Liver (tissue), 9 donors: ENCODE data around the gene COA8. TPM values are rescaled to one million over a fixed set of nuclear protein-coding genes. Genes with fewer than 3 reads are reported as not detected.

Experiments
- DNase-seq: peaks from one replicate; pipeline ENCODE4 v3.0.0-alpha.2; 2017; ENCODE audit warnings: low spot score
- H3K27ac ChIP-seq, 2 donors: one replicate each; pipeline ENCODE4 v1.7.0; 2013; ENCODE audit warnings: inconsistent platforms in 2 of 2, low read length in 2 of 2, control low read depth in 1 of 2, low read depth in 1 of 2, mild to moderate bottlenecking in 1 of 2
- H3K27me3 ChIP-seq, 4 donors: one replicate each; pipeline versions ENCODE4 v1.6.1 to v1.7.0; 2013; ENCODE audit warnings: low read length in 3 of 4, inconsistent platforms in 1 of 4, mild to moderate bottlenecking in 1 of 4, moderate library complexity in 1 of 4; ENCODE audit not compliant: control insufficient read depth in 4 of 4, insufficient read depth in 4 of 4
- H3K36me3 ChIP-seq, 4 donors: one replicate each; pipeline versions ENCODE4 v1.6.1 to v1.7.0; 2013; ENCODE audit warnings: low read length in 3 of 4, mild to moderate bottlenecking in 3 of 4, low read depth in 1 of 4, moderate library complexity in 1 of 4; ENCODE audit not compliant: control insufficient read depth in 4 of 4, insufficient read depth in 3 of 4
- H3K4me1 ChIP-seq, 4 donors: one replicate each; pipeline versions ENCODE4 v1.6.1 to v1.7.0; 2013; ENCODE audit warnings: low read length in 3 of 4, mild to moderate bottlenecking in 3 of 4, moderate library complexity in 1 of 4; ENCODE audit not compliant: control insufficient read depth in 4 of 4, insufficient read depth in 4 of 4
- H3K4me3 ChIP-seq, 3 donors: one replicate each; pipeline versions ENCODE4 v1.6.1 to v1.7.0; 2013; ENCODE audit warnings: low read length in 3 of 3, control low read depth in 1 of 3, low read depth in 1 of 3, mild to moderate bottlenecking in 1 of 3
- H3K9ac ChIP-seq, 2 donors: one replicate each; pipeline ENCODE4 v1.7.0; 2013; ENCODE audit warnings: low read length in 2 of 2, mild to moderate bottlenecking in 2 of 2, moderate library complexity in 2 of 2, control low read depth in 1 of 2, low read depth in 1 of 2
- H3K9me3 ChIP-seq, 4 donors: one replicate each; pipeline versions ENCODE4 v1.6.1 to v1.7.0; 2013; ENCODE audit warnings: low read length in 3 of 4; ENCODE audit not compliant: control insufficient read depth in 4 of 4
- ATF3 ChIP-seq: IDR thresholded peaks from 2 replicates; pipeline ENCODE4 v1.6.1; 2016; ENCODE audit warnings: antibody characterized with exemption
- CTCF ChIP-seq: fragments of 150-350 bp; IDR thresholded peaks from 2 replicates; pipeline ENCODE4 v1.5.1; 2017; ENCODE audit warnings: improper control_type of control experiment, low read depth, low read length; ENCODE audit not compliant: missing input control
- EGR1 ChIP-seq, 2 donors: IDR thresholded peaks; 2 replicates each; pipeline ENCODE4 v1.6.1; 2016 to 2018; ENCODE audit warnings: antibody characterized with exemption in 2 of 2, low read depth in 2 of 2
- FOXA1 ChIP-seq: IDR thresholded peaks from 2 replicates; pipeline ENCODE4 v1.6.1; 2016; ENCODE audit warnings: antibody characterized with exemption
- FOXA2 ChIP-seq: IDR thresholded peaks from 2 replicates; pipeline ENCODE4 v1.6.1; 2016; ENCODE audit warnings: antibody characterized with exemption
- HNF4A ChIP-seq, 2 donors: conservative IDR thresholded peaks; 2 replicates each; pipeline ENCODE4 v1.6.1; 2016; ENCODE audit warnings: antibody characterized with exemption in 2 of 2, mild to moderate bottlenecking in 2 of 2
- HNF4G ChIP-seq: IDR thresholded peaks from 2 replicates; pipeline ENCODE4 v1.6.1; 2016; ENCODE audit warnings: antibody characterized with exemption
- JUND ChIP-seq, 2 donors: IDR thresholded peaks; 2 replicates each; pipeline ENCODE4 v1.6.1; 2016; ENCODE audit warnings: antibody characterized with exemption in 2 of 2
- MAX ChIP-seq: IDR thresholded peaks from 2 replicates; pipeline ENCODE4 v1.6.1; 2016; ENCODE audit warnings: antibody characterized with exemption
- NR2F2 ChIP-seq: IDR thresholded peaks from 2 replicates; pipeline ENCODE4 v1.6.1; 2016; ENCODE audit warnings: antibody characterized with exemption
- RAD21 ChIP-seq, 2 donors: IDR thresholded peaks; 2 replicates each; pipeline ENCODE4 v1.6.1; 2016; ENCODE audit warnings: antibody characterized with exemption in 2 of 2, mild to moderate bottlenecking in 2 of 2
- RXRA ChIP-seq, 2 donors: IDR thresholded peaks; 2 replicates each; pipeline ENCODE4 v1.6.1; 2017 to 2018; ENCODE audit warnings: antibody characterized with exemption in 2 of 2, mild to moderate bottlenecking in 1 of 2
- TAF1 ChIP-seq: conservative IDR thresholded peaks from 2 replicates; pipeline ENCODE4 v1.6.1; 2016; ENCODE audit warnings: antibody characterized with exemption, mild to moderate bottlenecking
- YY1 ChIP-seq: IDR thresholded peaks from 2 replicates; pipeline ENCODE4 v1.6.1; 2016; ENCODE audit warnings: antibody characterized with exemption, mild to moderate bottlenecking
- WGBS: extraction: QIAGEN DNeasy Blood & Tissue Kit; methylation state at CpG from one replicate; pipeline ENCODE4 v1.1.7; 2013; 5-methylcytosine and 5-hydroxymethylcytosine counted together
- polyA plus RNA-seq, 2 donors: library from polyadenylated mRNA; stranded (reverse) in 1 of 2; unstranded in 1 of 2; fragments of 200-250 nt in 1 of 2; fragments of >200 nt in 1 of 2; fragmentation: Nextera tagmentation in 1 of 2; extraction: Ambion mirVana in 1 of 2; gene quantifications; one replicate each; pipeline versions ENCODE4 v1.2.1 to v1.2.3, GENCODE V29; 2013 to 2015
- total RNA-seq, 2 donors: library from RNA; depleted of rRNA; stranded (reverse); fragments of >200 nt; gene quantifications; one replicate each; pipeline ENCODE4 v1.2.3, GENCODE V29; 2014
- TF ChIP-seq, protein P1 (sequence below): IDR thresholded peaks from 2 replicates; pipeline ENCODE4 v1.6.1; 2016; ENCODE audit warnings: antibody characterized with exemption
- TF ChIP-seq, protein P2 (sequence below): IDR thresholded peaks from 2 replicates; pipeline ENCODE4 v1.6.1; 2016; ENCODE audit warnings: antibody characterized with exemption, mild to moderate bottlenecking
- donor health status: healthy.
- donor health status: healthy.
- donor health status: healthy.
- donor health status: healthy.
- donor health status: healthy.

Gene COA8
- total and polyA plus RNA-seq, 4 donors = 8.3 to 35.5 (median 17.0) TPM

DNA sequence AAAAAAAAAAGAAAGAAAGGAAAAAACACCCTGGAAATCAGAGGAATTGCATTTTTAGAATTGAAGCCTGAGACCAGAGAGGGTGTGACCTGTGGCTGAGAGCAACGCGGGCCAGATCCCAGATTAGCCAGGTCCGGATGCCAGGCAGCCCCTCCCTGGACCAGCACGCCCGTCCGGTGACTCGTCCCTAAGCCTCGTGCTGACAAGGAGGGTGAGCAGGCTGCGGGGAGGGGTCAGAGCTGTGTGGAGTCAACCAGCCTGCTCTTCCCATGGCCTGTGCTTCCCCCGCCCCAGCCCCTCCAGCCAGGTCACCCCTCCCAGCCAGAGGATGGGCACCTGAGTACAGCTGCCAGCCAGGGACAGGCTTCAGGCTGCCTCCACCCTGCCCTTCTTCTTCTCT lies 62.1 kb downstream of the COA8 start:
- WGBS = 60% methylated on average over 10 of the region's 10 CpGs
- Histone ChIP-seq H3K36me3 (no peaks in the 10 kb centered on the region), H3K27ac (peak overlapping the region in 1 of 2 donors; percentile 46), H3K9ac (no peak overlapping the region), H3K9me3 (no peaks in the 10 kb centered on the region), H3K27me3 (no peaks in the 10 kb centered on the region), H3K4me3 (no peak overlapping the region), H3K4me1 (peaks cover 4 to 10% (median 9%) of the 10 kb centered on the region in 4 donors)
- TF ChIP-seq HNF4G = no peak
- TF ChIP-seq, protein P1, sequence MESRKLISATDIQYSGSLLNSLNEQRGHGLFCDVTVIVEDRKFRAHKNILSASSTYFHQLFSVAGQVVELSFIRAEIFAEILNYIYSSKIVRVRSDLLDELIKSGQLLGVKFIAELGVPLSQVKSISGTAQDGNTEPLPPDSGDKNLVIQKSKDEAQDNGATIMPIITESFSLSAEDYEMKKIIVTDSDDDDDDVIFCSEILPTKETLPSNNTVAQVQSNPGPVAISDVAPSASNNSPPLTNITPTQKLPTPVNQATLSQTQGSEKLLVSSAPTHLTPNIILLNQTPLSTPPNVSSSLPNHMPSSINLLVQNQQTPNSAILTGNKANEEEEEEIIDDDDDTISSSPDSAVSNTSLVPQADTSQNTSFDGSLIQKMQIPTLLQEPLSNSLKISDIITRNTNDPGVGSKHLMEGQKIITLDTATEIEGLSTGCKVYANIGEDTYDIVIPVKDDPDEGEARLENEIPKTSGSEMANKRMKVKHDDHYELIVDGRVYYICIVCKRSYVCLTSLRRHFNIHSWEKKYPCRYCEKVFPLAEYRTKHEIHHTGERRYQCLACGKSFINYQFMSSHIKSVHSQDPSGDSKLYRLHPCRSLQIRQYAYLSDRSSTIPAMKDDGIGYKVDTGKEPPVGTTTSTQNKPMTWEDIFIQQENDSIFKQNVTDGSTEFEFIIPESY = no peak
- no peak for TF ChIP-seq YY1
- no peak for TF ChIP-seq NR2F2
- no peak for TF ChIP-seq EGR1 (IDR thresholded peaks at IDR 0.05; ENCODE audit: low read depth in 2 of 2)
- no peak for TF ChIP-seq HNF4A (conservative IDR thresholded peaks at IDR 0.05)
- no peak for TF ChIP-seq MAX
- TF ChIP-seq RAD21 (IDR thresholded peaks at IDR 0.05) = no peak
- TF ChIP-seq, protein P2, sequence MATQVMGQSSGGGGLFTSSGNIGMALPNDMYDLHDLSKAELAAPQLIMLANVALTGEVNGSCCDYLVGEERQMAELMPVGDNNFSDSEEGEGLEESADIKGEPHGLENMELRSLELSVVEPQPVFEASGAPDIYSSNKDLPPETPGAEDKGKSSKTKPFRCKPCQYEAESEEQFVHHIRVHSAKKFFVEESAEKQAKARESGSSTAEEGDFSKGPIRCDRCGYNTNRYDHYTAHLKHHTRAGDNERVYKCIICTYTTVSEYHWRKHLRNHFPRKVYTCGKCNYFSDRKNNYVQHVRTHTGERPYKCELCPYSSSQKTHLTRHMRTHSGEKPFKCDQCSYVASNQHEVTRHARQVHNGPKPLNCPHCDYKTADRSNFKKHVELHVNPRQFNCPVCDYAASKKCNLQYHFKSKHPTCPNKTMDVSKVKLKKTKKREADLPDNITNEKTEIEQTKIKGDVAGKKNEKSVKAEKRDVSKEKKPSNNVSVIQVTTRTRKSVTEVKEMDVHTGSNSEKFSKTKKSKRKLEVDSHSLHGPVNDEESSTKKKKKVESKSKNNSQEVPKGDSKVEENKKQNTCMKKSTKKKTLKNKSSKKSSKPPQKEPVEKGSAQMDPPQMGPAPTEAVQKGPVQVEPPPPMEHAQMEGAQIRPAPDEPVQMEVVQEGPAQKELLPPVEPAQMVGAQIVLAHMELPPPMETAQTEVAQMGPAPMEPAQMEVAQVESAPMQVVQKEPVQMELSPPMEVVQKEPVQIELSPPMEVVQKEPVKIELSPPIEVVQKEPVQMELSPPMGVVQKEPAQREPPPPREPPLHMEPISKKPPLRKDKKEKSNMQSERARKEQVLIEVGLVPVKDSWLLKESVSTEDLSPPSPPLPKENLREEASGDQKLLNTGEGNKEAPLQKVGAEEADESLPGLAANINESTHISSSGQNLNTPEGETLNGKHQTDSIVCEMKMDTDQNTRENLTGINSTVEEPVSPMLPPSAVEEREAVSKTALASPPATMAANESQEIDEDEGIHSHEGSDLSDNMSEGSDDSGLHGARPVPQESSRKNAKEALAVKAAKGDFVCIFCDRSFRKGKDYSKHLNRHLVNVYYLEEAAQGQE = no peak
- no peak for TF ChIP-seq TAF1
- TF ChIP-seq FOXA1 = no peak
- TF ChIP-seq RXRA (IDR thresholded peaks at IDR 0.05) = no peak
- no peak for TF ChIP-seq CTCF
- no peak for TF ChIP-seq FOXA2
- TF ChIP-seq ATF3 = no peak
- no peak for TF ChIP-seq JUND (IDR thresholded peaks at IDR 0.05)
- DNase-seq = no peak
